A673 (cell line): ENCODE data around the gene MUC22.

Experiments used
- CTCF ChIP-seq: fragments of 300-800, 200-600 bp; sonication (generic); conservative IDR thresholded peaks from 2 replicates; pipeline ENCODE4 v1.5.1; 2017; ENCODE audit warnings: low read depth, mild to moderate bottlenecking, antibody characterized with exemption, low read length, moderate library complexity, mixed read lengths
- EZH2 ChIP-seq: fragments of 200-600 bp; sonication (generic); IDR thresholded peaks from 2 replicates; pipeline ENCODE4 v1.6.1; 2017; ENCODE audit warnings: borderline replicate concordance, low read depth, mild to moderate bottlenecking, mixed read lengths, antibody characterized with exemption, low read length; ENCODE audit not compliant: poor library complexity, severe bottlenecking

- TF ChIP-seq CTCF: no peak
- TF ChIP-seq EZH2: no peak
These were observed 25.7 kb downstream of the MUC22 start for GRCh38 chr6:31035862-31036497.
